HEK293T (cell line): Measurements from ENCODE around the gene EIF2D.

Experiments
- CTBP1 ChIP-seq: fragments of 450-650 bp; IDR thresholded peaks from 2 replicates; pipeline ENCODE4 v1.6.1; 2016; ENCODE audit warnings: borderline replicate concordance
- FOXA1 ChIP-seq: fragments of 450-650 bp; IDR thresholded peaks from 2 replicates; pipeline ENCODE4 v1.6.1; 2016; ENCODE audit warnings: mild to moderate bottlenecking
- FOXK2 ChIP-seq: fragments of 450-650 bp; IDR thresholded peaks from 2 replicates; pipeline ENCODE4 v1.6.1; 2016; ENCODE audit warnings: mild to moderate bottlenecking

- TF ChIP-seq FOXK2 (no peak), CTBP1 (no peak), FOXA1 (no peak)
Observed at GRCh38 chr1:206584683-206585082, 27.6 kb downstream of the EIF2D start.
